Smooth muscle cell of the brain vasculature (primary cell): ENCODE data around the gene SPTA1.

Experiments
- DNase-seq: peaks from one replicate; pipeline ENCODE4 v3.0.0-alpha.2; 2012; ENCODE audit warnings: low read depth, low spot score

The SPTA1 gene

DNA sequence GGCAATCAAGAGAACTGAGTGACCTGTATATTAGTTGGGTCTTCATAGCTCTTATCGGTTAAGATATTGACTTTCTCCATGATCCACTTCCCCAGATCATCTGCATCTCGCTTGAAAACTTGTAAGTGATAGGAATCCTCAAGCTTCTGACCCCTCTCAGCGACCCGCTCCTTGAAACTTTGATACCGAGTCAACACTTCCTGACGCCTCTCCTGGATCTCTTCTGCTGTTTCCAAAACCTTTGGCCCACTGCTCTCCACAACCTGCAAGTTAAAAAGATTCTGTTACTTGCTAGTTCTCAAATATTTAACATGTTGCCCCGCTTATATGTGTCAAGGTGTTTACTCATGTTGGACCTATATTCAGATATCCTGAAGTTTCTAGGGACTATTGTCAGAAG lies 1.4 kb downstream of the SPTA1 start:
- no peak for DNase-seq

DNA sequence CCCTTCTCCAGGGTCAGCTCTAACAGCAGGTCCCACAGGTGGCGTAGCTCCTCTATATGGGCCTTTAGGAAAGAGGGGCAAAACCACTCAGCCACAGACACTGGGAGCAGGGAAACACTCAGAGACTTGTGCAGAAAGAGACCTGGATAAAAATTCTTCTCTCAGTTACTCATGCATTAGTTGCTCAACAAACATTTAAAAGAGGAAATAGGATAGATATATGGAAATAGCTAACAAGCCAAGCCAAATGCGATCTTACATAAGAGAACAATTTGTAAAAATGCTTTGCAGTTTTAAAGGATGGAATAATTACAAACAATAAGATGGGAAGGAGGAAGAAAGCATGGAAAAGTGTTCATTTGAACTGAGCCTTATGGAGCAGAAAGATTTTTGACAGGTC lies 4.9 kb downstream of the SPTA1 start:
- no peak for DNase-seq

DNA sequence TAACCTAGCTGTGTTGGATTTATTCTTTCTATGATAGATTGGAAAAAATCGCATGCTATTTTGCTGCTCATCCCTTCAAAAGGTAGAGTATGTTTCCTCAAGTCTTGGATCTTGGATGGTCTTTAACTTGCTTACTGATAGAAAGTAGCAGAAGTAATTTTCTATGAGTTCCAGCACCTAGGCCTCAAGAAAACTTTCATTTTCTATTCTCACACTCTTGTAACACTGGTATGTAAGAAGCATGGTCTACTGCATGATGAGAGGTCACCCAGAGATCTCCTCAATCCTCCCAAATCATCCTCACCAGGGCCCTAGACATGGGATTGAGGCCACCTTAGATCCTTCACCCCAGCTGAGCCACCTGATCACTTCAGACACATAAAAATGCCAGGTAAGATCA lies 7.2 kb downstream of the SPTA1 start:
- no peak for DNase-seq

DNA sequence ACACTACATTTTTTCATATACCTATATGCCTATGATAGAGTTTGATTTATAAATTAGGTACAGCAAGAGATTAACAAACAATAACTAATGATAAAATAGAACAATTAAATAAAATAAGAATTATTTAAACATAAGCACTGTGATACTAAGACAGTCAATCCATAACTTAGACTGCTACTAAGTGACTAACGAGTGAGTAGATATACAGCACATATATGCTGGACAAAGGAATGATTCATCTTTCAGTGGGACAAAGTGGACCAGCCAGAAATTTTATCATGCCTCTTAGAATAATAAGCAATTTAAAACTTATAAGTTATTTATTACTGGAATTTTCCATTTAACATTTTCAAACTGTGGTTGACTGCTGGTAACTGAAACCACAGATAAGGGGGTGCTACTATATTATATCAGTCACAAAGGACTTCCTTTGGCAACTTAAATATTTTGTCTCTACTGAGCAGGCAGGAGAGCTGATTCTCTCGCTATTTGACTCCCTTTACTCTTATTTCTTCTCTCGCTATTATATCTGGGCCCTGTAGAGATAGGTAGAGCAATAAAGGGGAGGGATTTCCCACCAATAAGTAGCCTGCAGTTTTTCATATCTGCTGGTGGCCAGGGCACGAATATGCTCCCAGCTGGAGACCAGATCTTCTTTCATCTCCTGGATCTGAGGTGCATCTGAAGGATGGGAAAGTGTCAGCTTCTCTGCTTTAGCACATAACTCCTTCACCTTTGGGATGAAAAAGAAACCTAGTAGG lies 10.8 kb downstream of the SPTA1 start:
- no peak for DNase-seq

DNA sequence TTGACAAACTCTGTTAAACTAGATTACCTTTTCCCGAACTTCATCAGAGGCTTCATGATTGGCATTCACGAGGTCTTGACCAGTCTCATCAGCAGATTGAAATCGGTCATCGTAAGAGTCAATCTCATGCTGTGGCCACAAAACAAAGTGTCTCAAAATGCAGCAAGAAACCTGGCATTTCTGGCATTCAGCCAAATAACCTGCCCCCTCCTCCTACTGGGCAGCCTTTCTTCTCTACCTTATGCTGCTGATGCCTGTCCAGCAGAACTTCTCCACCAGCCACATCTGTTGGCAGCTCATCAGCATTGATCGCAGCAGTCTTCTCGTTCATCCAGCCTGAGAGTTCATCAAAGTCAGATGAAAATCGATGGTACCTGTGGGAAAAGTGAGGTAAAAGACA lies 12.2 kb downstream of the SPTA1 start:
- no peak for DNase-seq

DNA sequence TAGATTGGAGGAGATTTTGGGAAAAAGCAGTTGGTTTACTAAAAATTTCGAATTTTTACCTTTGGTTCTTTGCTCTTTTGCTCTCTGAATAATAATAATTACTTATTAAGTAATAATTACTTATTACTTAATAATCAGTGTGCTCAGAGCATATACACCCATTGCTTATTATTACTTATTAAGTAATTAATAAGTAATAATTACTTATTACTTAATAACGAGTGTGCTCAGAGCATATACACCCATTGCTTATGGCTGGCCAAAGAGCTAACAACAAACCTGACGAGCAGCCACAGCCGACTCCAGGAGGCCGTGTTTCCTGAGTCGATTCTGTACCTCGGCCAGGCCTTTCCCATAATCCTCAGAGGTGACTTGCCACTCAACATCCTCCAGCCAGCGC lies 20.5 kb downstream of the SPTA1 start:
- DNase-seq = no peak

DNA sequence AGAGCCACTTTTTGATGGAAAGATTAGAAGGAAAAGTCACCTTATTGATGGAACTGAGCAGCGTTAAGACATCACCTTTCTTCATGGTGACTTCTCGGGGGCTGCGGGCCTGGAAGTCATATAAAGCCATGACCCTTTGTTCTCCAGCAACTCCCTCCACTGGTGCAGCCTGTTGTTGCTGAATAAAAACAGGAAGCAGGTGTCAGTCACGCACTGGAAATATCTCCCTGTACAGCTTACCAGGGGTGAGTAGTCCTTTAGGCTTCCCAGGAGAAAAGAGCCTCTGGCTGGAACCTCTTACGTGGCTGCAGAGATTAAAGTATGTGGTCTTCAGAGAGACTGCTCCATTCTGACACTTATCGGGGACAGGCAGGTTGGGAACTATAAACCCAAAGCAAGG lies 31.9 kb downstream of the SPTA1 start:
- DNase-seq = no peak

DNA sequence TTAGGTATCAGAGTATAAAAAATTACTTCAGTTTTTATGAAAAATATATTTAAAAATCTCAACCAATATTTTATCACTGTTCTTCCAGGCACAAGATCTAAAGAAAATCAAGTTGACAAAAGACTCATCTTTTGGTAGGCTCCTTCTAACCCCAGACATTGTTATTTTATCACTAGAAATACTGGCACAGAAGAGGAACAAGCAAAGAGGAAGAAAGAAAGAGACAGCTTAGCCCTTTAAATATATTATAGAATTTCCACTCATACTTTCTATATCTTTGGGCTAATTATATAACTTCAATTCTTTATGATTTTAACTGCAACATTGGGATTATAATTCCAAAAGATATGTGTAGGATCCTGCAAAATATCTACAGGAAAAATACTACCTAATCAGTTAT lies 32.4 kb downstream of the SPTA1 start:
- DNase-seq = no peak

DNA sequence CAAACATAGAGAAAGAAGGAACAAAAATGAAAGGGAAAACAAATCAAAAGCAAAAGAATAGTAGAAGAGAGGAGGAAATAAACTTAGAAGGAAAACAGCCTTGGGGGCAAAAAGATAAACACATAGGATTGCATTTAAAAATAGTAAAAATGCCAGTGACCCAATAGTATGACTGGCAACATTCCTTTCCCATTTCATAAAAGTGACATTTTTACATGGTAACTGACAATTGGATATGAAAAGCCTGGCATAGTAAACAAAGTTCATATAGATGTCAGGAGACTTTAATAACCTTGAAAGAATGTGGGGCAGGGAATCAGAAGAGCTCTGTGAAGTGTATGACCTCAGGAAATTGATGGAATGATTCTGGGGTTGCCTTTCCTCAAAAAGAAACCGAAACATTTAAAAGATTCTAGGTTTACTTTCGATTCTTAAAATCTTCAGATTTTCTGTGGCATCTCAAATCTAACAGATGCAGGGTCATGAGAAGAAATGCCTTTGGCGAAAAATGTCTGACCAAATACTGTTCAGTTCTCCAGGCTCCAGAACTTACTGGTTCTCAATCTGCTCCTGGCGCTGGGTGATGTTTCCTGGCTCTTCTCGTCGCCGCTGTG lies 33.7 kb downstream of the SPTA1 start:
- no peak for DNase-seq

DNA sequence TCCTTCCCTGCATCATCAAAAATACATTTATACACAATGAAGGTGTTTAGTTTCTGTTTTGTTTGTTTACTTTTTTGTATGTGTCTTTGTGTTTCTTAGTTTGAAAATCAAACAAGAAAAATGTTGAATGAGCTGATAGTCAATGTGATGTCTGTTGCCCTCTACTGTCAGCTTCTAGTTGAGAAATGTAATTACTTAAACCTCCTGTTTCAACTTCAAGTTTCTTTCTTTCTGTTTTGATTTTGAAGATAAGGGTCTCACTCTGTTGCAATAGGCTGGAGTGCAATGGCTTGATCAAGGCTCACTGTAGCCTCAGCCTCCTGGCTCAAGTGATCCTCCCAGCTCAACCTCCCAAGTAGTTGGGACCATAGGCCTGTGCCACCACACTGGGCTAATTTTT lies 37.5 kb downstream of the SPTA1 start:
- no peak for DNase-seq

DNA sequence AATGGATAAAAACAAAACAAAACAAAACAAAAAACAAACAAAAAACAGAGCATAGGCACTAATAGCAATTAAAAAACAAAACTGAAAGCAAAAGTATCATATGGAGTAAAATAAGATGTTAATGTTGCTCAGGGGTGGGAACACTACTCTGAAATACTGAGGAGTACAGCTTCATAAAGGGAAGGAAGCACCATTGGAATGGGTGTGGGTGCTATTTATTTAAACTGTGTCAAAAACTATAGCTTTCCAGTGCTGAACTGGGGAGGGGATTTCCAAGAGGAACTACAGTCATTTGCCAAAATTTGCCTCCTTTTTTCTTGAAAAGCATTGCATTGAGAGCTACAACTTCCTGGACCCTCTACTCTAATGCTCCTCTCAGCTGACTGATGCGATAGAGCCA lies 40.0 kb downstream of the SPTA1 start:
- no peak for DNase-seq

DNA sequence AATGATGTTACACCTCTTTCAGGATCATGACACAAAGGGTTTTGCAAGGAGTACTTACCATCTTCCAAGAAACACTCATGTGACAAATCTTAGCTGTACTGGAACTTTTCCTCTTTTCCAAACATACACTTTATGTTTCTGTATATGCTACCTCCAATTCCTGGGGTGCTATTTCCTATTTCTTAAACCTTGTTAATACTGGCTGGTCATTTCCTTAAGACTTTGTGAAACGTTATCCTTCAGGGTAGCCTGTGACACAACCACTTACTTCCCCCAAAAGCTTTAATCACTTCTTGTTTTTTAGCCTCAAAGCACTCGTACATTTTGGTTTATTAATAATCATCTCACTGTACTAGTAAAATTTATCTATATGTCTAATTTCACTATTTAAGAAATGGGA lies 42.1 kb downstream of the SPTA1 start:
- DNase-seq = no peak

DNA sequence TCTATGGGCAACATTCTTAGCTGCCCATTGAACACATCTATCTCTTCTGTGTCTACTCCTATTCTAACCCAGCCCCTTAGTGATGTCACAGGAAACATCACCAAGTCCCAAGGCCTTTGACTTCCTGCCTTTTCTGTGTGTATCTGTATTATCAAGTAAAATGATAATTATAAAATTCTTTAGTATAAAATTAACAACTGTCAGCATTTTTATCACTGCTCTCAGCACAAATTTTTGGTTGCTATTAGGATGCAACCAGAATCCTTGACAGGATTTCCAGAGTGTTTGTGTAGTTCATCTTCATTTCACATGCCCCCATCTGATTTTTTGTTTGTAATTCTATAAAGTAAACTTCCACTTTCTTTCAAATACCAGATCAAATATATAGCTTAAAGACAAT lies 47.6 kb downstream of the SPTA1 start:
- DNase-seq = no peak

DNA sequence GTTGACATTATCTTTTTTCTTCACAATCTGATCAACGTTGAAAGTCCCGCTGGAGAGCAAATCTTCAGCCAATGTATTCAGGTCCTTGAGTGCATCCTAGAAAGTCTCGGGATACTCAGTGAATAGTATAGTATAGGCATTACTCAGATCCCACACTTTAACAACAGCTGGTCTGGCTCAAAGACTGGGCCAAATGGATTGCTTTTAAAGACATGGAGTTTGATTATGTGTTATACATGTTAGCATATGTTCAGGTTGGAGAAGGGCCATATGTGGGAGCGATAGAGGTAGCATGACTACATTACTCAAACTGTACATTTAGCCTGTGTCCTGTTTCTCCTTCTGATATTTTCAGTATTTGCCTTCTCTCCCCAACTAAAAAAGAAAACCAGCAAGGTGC lies 48.4 kb downstream of the SPTA1 start:
- no peak for DNase-seq

DNA sequence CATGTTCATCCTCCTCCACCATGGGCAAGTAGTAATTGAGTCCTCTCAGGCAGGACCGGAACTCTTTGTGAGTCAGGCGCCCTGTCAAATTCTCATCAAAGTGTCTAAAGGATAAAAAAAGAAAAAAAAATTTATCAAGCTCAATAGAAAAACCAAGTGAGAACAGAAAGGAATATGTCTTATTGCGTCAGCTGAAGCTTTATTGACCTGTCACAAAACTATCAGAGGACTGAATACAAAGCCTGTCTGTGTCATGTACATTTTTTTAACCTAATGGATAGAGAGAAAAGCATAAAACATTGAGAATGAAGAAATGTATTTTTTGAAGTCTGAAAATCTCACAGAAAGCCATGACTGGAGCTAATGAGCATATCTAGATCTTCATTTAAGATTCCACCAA lies 72.8 kb downstream of the SPTA1 start:
- DNase-seq = no peak

DNA sequence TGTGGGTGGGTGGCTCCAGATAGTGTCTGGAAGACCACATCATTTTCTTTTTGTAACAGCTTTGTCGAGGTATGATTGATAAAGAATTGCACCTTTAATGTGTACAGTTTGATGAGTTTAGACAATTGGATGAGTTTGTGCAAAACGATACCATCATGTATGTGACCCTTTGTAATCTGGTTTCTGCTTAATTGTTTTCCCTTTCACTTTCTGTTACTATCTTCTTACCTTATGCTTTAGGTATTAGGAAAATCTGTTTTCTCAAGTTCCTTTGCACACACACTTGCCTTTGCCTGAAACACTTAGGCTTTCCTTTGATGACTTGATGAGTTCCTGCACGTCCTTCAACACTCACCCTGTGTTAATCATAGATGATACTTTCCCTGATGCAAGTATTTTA lies 74.6 kb downstream of the SPTA1 start:
- DNase-seq = no peak

DNA sequence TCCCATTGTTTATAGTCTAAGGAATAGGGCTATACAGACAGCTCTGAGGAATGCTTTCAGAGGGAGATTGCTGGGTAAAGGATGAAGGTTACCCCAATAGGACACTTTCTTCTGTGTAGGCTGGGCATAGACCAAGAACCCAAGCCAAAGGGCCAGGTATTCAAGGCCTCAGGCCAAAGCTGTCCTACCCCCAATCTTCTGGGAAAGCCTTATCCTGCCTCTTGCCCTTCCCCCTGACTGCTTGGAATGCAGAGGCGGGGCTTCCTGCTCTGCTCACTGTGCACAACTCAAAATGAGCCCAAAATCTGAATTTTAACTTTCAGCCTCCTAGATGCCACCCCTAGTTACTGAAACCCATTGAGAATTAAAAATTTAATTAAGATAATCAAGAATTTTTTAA lies 79.2 kb downstream of the SPTA1 start:
- no peak for DNase-seq

DNA sequence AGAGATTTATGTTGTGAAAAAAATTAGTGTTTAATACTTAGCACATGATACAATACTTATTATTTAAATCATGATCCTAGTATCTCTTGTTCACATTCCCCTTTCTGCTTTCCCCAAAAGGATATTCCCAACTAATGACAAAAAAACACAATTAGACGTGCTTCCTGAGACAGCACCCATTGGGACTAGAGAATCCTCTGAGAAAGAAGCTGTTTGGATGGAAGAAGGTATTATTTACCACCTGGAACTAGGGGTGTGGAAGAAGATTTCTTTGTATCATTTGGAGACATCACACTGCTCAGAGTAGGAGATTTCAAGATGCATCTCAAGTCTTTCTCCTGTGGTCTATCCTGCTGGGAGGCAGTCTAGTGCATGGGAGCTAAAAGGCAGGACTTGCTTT lies 81.5 kb downstream of the SPTA1 start, which contains the start of gene OR10Z1:
Gene OR10Z1, plus strand, starts transcription at position 301 of the 400 bp plus-strand sequence. CDS start 1,171 bp downstream, outside the sequence.
- no peak for DNase-seq

DNA sequence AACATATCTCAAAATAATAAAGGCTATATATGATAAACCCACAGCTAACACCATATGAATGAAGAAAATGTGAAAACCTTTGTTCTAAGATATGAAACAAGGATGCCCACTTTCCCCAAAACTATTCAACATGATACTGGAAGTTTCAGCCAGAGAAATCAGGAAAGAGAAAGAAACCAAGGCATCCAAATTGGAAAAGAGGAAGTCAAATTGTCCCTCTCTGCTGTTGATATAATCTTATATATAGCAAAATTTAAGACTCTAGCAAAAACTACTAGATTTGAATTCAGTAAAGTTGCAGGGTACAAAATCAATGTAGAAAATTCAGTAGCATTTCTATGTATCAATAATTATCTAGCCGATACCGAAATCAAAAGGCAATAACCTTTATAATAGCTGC lies 85.8 kb downstream of the SPTA1 start:
- no peak for DNase-seq

DNA sequence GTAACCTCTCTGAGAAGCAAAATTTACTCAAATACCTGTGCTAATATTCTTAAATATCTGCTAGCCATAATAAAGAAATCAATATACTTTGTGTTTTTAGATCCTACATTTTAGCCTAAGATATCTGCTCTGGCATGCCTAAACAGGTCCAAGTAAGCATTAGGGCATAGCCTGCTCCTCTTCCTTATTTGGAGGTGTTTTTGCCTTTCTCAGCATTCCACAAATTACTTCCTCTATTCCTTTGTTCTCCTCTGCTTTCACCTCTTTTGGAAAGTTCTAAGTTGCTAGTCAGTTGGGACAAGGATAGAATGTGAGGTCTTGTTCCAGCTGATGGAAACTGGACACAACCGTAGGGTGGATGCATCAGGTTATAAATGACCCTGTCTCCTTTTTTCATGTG lies 99.6 kb downstream of the SPTA1 start:
- DNase-seq = no peak

DNA sequence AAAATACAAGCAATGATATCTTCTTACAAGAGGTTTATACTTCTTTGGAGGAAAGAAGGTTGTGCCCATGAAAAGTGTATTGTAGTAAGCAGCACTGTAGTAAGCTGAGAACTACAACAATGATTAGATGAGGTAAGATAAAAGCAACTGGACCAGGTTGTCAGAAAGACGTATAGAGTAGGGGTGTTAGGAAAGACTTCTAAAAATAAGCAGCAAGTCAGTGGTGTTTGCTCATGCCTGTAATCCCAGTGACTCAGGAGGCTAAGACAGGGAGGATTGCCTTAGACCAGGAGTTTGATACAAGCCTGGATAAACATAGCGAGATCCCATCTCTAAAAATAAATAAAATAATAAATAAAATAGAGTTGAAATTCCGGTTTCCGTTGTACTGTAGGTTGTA lies 102.6 kb downstream of the SPTA1 start:
- DNase-seq = no peak

DNA sequence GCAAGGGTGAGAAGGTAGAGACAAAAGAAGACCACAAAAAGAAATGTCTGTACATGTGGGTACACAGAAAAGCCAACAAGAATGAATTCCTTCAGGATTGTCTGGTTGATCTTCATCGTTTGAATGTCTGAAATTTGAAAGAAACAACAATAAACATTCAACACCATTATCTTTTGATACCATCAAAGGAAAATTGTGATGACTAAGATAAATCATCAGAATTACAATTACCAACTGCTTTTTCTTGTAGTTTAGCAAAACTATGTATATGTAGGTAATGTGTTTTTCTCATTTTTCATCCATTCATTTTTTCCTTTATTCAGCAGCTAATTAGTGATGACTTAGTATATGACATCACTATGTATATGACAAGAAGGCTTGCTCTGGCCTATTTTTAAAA lies 106.8 kb downstream of the SPTA1 start, which contains the start of gene OR10X1:
Gene OR10X1, minus strand, starts transcription at position 167 of the 400 bp plus-strand sequence. Its CDS starts 0 bp downstream, at position 167.
- DNase-seq = no peak

DNA sequence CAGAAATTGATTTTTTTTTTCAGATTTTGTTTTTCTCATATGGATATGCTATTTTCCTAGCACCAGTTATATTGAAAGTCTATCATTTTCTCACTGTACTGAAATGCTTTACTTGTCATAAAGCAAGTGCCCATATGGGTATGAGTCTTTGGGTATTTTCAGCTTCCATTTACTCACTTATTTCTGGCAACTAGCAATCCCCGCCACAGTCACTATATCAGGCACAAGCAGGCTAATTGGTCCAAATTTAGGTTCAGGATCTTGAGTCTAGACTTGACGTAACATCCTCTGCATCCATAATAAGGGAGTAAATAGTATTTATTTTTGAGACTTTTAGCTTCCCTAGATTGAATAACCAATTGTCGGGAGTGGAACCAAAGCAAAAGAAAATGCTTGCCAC lies 109.0 kb downstream of the SPTA1 start:
- DNase-seq = no peak
